Endothelial cell (in vitro differentiated cells): ENCODE measurements around the gene CHD6. TPM values are rescaled to one million over a fixed set of nuclear protein-coding genes. Genes with fewer than 3 reads are reported as not detected.

ENCODE experiments used
- DNase-seq: peaks from one replicate; pipeline ENCODE4 v3.0.0; 2021; ENCODE audit warnings: low spot score
- H3K27ac Mint-ChIP-seq: one replicate; pipeline ENCODE4 v1.8.0; 2021; ENCODE audit warnings: mixed read lengths, inconsistent platforms; ENCODE audit not compliant: unreplicated experiment
- H3K27me3 Mint-ChIP-seq: one replicate; pipeline ENCODE4 v1.8.0; 2021; ENCODE audit warnings: mild to moderate bottlenecking, moderate library complexity, mixed read lengths, inconsistent platforms; ENCODE audit not compliant: unreplicated experiment
- H3K36me3 Mint-ChIP-seq: one replicate; pipeline ENCODE4 v1.8.0; 2021; ENCODE audit warnings: mild to moderate bottlenecking, low read depth, mixed read lengths, inconsistent platforms; ENCODE audit not compliant: unreplicated experiment
- H3K4me1 Mint-ChIP-seq: one replicate; pipeline ENCODE4 v1.8.0; 2021; ENCODE audit warnings: mild to moderate bottlenecking, mixed read lengths, inconsistent platforms; ENCODE audit not compliant: unreplicated experiment
- H3K4me3 Mint-ChIP-seq: one replicate; pipeline ENCODE4 v1.8.0; 2021; ENCODE audit warnings: mild to moderate bottlenecking, mixed read lengths, inconsistent platforms; ENCODE audit not compliant: unreplicated experiment
- H3K9me3 Mint-ChIP-seq: one replicate; pipeline ENCODE4 v1.8.0; 2021; ENCODE audit warnings: mixed read lengths, inconsistent platforms; ENCODE audit not compliant: unreplicated experiment
- total RNA-seq: library from RNA; stranded (reverse); fragmentation: NEBNext Ultra II Directional; extraction: Animal tissue kit (Norgen Biotek cat#: 25700); gene quantifications from one replicate; pipeline ENCODE4 v1.2.1, GENCODE V29; 2021; ENCODE audit not compliant: unreplicated experiment
- TF ChIP-seq, protein P1 (sequence below): fragments of 200-600 bp; sonication (generic); IDR thresholded peaks from one replicate; pipeline ENCODE4 v1.5.0; 2021; ENCODE audit warnings: antibody characterized with exemption; ENCODE audit not compliant: unreplicated experiment

The CHD6 gene
- total RNA-seq, 1 donor from 2014 or later = 71.8 TPM

DNA sequence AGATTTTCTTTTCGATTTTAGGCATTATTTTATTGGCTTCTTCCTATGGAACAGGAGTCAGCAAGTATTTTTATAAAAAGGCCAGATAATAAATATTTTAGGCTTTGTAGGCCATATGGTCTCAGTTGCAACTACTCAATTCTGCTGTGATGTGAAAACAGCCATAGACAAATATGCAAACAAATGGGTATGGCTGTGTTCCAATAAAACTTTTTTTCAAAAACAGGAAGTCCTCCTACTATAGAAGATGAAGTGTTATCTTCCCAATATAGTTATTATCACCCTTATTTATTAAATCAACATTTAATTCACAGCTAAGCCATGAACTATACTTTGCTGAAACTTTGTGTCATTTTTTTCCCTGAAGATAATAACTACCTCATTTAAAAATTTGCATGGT lies 57.2 kb downstream of the CHD6 start:
- H3K9me3 Mint-ChIP-seq = peaks cover 5% of the 10 kb centered on the region
- peaks cover 3% of the 10 kb centered on the region for H3K27me3 Mint-ChIP-seq
- H3K4me3 Mint-ChIP-seq = no peak overlapping the region
- TF ChIP-seq, protein P1, sequence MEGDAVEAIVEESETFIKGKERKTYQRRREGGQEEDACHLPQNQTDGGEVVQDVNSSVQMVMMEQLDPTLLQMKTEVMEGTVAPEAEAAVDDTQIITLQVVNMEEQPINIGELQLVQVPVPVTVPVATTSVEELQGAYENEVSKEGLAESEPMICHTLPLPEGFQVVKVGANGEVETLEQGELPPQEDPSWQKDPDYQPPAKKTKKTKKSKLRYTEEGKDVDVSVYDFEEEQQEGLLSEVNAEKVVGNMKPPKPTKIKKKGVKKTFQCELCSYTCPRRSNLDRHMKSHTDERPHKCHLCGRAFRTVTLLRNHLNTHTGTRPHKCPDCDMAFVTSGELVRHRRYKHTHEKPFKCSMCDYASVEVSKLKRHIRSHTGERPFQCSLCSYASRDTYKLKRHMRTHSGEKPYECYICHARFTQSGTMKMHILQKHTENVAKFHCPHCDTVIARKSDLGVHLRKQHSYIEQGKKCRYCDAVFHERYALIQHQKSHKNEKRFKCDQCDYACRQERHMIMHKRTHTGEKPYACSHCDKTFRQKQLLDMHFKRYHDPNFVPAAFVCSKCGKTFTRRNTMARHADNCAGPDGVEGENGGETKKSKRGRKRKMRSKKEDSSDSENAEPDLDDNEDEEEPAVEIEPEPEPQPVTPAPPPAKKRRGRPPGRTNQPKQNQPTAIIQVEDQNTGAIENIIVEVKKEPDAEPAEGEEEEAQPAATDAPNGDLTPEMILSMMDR = no peak
- peaks cover 24% of the 10 kb centered on the region for H3K36me3 Mint-ChIP-seq
- DNase-seq = no peak
- no peak overlapping the region for H3K27ac Mint-ChIP-seq
- peaks cover 18% of the 10 kb centered on the region for H3K4me1 Mint-ChIP-seq

DNA sequence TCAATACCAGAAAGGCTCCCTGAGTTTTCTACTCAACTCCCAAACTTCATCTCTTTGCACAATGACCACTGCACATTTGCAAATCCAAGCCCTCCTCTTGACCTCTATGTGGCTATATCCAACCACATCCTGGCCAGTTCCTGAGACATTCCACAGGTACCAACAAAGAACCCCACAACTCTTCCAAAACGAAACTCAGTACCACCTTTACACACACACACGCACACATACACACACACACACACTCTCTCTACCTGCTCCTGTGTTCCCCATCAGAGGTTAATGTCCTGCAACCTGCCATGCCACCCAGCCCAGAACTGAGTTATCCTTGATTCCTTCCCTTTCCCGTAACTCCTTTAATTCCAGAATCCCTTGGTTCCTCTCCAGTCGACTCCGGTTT lies 58.5 kb downstream of the CHD6 start:
- no peak overlapping the region for H3K27ac Mint-ChIP-seq

DNA sequence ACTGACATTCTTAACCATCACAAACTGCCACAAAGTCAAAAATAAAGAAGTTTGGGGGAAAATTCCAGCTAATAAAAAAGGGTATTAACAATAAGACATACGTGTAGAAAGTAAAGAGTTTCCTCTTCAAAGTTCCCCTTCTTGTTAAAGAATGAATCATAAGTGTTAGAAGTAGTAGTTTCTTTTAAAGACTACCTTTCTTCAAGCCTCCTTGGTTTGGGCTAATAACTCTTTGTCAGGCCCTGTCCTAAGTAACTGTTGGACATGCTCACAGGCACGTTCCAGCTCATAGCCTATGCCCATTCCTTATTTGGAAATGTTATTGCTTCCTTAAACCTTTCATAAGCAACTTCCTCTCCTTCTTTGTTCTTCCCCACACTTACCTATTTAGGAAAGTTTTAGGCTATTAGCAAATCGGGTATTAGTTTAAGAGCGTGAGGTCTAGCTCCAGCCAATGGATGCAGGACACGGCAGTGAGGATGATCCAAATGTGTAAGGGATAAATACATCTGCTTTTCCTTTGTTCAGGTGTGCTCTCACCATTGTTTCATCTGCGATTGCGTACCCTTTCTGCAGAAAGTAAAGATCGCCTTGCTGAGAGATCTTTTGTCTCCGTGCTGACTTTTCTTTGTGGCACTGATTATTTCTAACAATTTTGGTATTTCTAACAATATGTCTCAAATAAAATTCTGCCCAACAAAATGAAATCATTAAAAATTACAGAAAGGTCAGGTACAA lies 64.9 kb downstream of the CHD6 start:
- TF ChIP-seq, protein P1 = no peak
- no peak for DNase-seq
- Mint-ChIP-seq H3K36me3 (peaks cover 42% of the 10 kb centered on the region), H3K27me3 (peaks cover 2% of the 10 kb centered on the region), H3K27ac (no peak overlapping the region), H3K4me3 (no peak overlapping the region), H3K9me3 (peaks cover 5% of the 10 kb centered on the region), H3K4me1 (peaks cover 11% of the 10 kb centered on the region)

More for the DNA sequence above, 58.5 kb downstream of the CHD6 start:
- TF ChIP-seq, protein P1 = no peak
- DNase-seq = no peak
- peaks cover 18% of the 10 kb centered on the region for H3K4me1 Mint-ChIP-seq
- H3K9me3 Mint-ChIP-seq = peaks cover 5% of the 10 kb centered on the region
- H3K4me3 Mint-ChIP-seq = no peak overlapping the region
- H3K27me3 Mint-ChIP-seq = peaks cover 2% of the 10 kb centered on the region
- H3K36me3 Mint-ChIP-seq = peaks cover 18% of the 10 kb centered on the region

DNA sequence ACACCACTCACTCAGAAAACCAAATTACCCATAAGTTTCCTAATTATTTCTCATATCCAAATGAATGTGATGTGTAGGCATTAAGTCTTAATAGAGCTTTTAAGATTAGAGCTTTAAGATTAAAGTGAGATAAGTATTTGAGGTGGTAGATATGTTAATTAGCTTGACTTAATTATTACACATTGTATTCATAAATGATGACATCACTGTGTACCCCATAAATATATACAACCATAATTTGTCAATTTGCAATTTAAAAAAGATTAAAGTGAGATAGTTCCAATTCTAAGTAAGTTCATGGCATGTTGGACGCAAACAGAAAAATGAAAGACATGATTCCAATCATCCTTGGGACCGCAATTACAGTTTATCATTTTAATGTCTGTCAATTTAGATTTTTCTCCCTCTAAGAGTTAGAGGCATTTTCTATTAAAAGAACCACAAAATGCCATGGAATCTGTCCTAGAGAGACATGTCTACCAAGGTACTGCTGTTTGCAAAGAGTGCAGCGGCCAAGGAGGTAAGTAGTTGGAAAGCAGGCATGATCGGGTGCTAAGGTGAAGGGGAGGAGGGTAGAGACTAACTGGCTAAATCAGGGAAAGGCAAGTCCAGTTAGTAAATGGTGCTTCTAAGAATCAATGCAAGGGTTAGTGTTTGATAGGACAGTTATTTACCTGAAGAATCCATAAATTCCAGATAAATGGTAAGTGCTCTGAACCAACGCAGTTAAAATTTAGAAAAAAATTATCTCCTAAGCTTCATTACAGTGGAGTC lies 65.7 kb downstream of the CHD6 start:
- Mint-ChIP-seq H3K4me3 (no peak overlapping the region), H3K36me3 (peaks cover 37% of the 10 kb centered on the region), H3K9me3 (peaks cover 5% of the 10 kb centered on the region), H3K4me1 (peaks cover 11% of the 10 kb centered on the region), H3K27me3 (peaks cover 2% of the 10 kb centered on the region), H3K27ac (no peak overlapping the region)
- DNase-seq = no peak
- TF ChIP-seq, protein P1 = no peak
